ENCODE measurements around the gene TMC5. TPM values are rescaled to one million over a fixed set of nuclear protein-coding genes. Genes with fewer than 3 reads are reported as not detected.

TMC5 gene
- total RNA-seq, 1 donor from 2014 or later, result not detected

- Histone ChIP-seq H3K4me3 (no peak overlapping the region), H3K36me3 (peaks cover 34 to 80% of the 10 kb centered on the region in 2 donors), H3K27me3 (no peaks in the 10 kb centered on the region), H3K9me3 (no peaks in the 10 kb centered on the region), H3K4me1 (no peaks in the 10 kb centered on the region), H3K27ac (no peak overlapping the region)
- DNase-seq (ENCODE audit: low spot score in 2 of 2), result no peak
- intact Hi-C loops (cut with DNase I), result loop anchor here (10.0 kb wide), 1 partner anchor 341 kb away; the partner anchor contains the start of gene SYT17
- TF ChIP-seq, protein P1, sequence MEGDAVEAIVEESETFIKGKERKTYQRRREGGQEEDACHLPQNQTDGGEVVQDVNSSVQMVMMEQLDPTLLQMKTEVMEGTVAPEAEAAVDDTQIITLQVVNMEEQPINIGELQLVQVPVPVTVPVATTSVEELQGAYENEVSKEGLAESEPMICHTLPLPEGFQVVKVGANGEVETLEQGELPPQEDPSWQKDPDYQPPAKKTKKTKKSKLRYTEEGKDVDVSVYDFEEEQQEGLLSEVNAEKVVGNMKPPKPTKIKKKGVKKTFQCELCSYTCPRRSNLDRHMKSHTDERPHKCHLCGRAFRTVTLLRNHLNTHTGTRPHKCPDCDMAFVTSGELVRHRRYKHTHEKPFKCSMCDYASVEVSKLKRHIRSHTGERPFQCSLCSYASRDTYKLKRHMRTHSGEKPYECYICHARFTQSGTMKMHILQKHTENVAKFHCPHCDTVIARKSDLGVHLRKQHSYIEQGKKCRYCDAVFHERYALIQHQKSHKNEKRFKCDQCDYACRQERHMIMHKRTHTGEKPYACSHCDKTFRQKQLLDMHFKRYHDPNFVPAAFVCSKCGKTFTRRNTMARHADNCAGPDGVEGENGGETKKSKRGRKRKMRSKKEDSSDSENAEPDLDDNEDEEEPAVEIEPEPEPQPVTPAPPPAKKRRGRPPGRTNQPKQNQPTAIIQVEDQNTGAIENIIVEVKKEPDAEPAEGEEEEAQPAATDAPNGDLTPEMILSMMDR (IDR thresholded peaks at IDR 0.05), result no peak
Observed at GRCh38 chr16:19505600-19506303, 88.1 kb downstream of the TMC5 start.

DNA sequence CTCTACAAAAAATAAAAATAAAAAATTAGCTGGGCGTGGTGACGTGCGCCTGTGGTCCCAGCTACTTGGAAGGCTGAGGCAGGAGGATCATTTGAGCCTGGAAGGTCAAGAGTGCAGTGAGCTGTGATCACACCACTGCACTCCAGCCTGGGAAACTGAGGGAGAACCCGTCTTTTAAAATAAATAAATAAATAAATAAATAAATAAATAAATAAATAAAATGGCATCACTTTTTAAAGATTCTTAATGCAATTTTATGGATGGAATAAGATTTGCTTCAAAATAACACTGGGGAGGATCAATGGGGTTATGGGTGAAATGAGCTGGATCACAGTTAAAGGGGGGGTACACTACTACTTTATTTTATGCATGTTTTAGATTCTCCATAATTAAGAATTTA is 89.3 kb downstream of the TMC5 start:
- intact Hi-C loops (cut with DNase I), result loop anchor here (10.0 kb wide), 1 partner anchor 342 kb away; the partner anchor contains the start of gene SYT17
- H3K4me1 ChIP-seq, result no peaks in the 10 kb centered on the region
- no peak for DNase-seq (ENCODE audit: low spot score in 2 of 2)
- no peaks in the 10 kb centered on the region for H3K27me3 ChIP-seq
- no peaks in the 10 kb centered on the region for H3K9me3 ChIP-seq
- no peak overlapping the region for H3K27ac ChIP-seq
- peaks cover 27 to 73% of the 10 kb centered on the region in 2 donors for H3K36me3 ChIP-seq
- TF ChIP-seq, protein P1 (IDR thresholded peaks at IDR 0.05), result no peak
- H3K4me3 ChIP-seq, result no peak overlapping the region

- no peaks in the 10 kb centered on the region for H3K9me3 ChIP-seq
- H3K27me3 ChIP-seq, result no peaks in the 10 kb centered on the region
- TF ChIP-seq, protein P1 (IDR thresholded peaks at IDR 0.05), result no peak
- H3K27ac ChIP-seq, result no peak overlapping the region
- no peaks in the 10 kb centered on the region for H3K4me1 ChIP-seq
- H3K36me3 ChIP-seq, result peaks cover 26 to 68% of the 10 kb centered on the region in 2 donors
- no peak overlapping the region for H3K4me3 ChIP-seq
- DNase-seq (ENCODE audit: low spot score in 2 of 2), result no peak
- intact Hi-C loops (cut with DNase I), result loop anchor here (10.0 kb wide), 1 partner anchor 343 kb away; the partner anchor contains the start of gene SYT17
Observed at GRCh38 chr16:19507867-19508266, 90.2 kb downstream of the TMC5 start.

- Histone ChIP-seq H3K4me1 (no peaks in the 10 kb centered on the region), H3K9me3 (no peaks in the 10 kb centered on the region), H3K27me3 (no peaks in the 10 kb centered on the region), H3K27ac (no peak overlapping the region), H3K4me3 (no peak overlapping the region), H3K36me3 (peaks cover 7 to 49% of the 10 kb centered on the region in 2 donors)
- TF ChIP-seq, protein P1 (IDR thresholded peaks at IDR 0.05), result no peak
- no peak for DNase-seq (ENCODE audit: low spot score in 2 of 2)
- intact Hi-C loops (cut with DNase I), result no loop called here
Observed at GRCh38 chr16:19512297-19512696, 94.6 kb downstream of the TMC5 start.

- Histone ChIP-seq H3K27me3 (no peaks in the 10 kb centered on the region), H3K4me3 (no peak overlapping the region)
Observed at GRCh38 chr16:19513377-19514053, 95.8 kb downstream of the TMC5 start.

More at GRCh38 chr16:19513377-19514053, 95.8 kb downstream of the TMC5 start:
- intact Hi-C loops (cut with DNase I), result no loop called here
- DNase-seq (ENCODE audit: low spot score in 2 of 2), result no peak
- Histone ChIP-seq H3K36me3 (peaks cover 7 to 41% of the 10 kb centered on the region in 2 donors), H3K27ac (no peak overlapping the region), H3K4me1 (no peaks in the 10 kb centered on the region), H3K9me3 (no peaks in the 10 kb centered on the region)
- TF ChIP-seq, protein P1 (IDR thresholded peaks at IDR 0.05), result no peak

Measured in ascending aorta (tissue), 2 donors.